ENCODE results near the gene NFATC2.

GRCh38 chr20:51404297-51405060 is 138.0 kb downstream of the NFATC2 start:
- TF ChIP-seq FOSL2 (IDR thresholded peaks at IDR 0.05; ENCODE audit: borderline replicate concordance, low read depth) (no peak), POLR2AphosphoS5 (IDR thresholded peaks at IDR 0.05; ENCODE audit: low read depth, low read length) (no peak), CTCF (IDR thresholded peaks at IDR 0.05) (no peak), YY1 (IDR thresholded peaks at IDR 0.05; ENCODE audit: low read depth) (no peak), RXRA (IDR thresholded peaks at IDR 0.05; ENCODE audit: borderline replicate concordance, low read depth) (no peak), TEAD4 (IDR thresholded peaks at IDR 0.05; ENCODE audit: borderline replicate concordance, insufficient read depth) (no peak), RAD21 (IDR thresholded peaks at IDR 0.05; ENCODE audit: low read length) (no peak)
- TF ChIP-seq, protein P1, sequence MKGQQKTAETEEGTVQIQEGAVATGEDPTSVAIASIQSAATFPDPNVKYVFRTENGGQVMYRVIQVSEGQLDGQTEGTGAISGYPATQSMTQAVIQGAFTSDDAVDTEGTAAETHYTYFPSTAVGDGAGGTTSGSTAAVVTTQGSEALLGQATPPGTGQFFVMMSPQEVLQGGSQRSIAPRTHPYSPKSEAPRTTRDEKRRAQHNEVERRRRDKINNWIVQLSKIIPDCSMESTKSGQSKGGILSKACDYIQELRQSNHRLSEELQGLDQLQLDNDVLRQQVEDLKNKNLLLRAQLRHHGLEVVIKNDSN (IDR thresholded peaks at IDR 0.05; ENCODE audit: borderline replicate concordance, low read depth) = no peak
- TF ChIP-seq, protein P2, sequence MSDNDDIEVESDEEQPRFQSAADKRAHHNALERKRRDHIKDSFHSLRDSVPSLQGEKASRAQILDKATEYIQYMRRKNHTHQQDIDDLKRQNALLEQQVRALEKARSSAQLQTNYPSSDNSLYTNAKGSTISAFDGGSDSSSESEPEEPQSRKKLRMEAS (IDR thresholded peaks at IDR 0.05; ENCODE audit: low read depth) = no peak
